B cell (primary cell): ENCODE results near the gene ACAA2.

Source experiments
- EZH2 ChIP-seq: IDR thresholded peaks from 2 replicates; pipeline ENCODE4 v1.6.1; 2012; ENCODE audit warnings: borderline replicate concordance, low read depth, mild to moderate bottlenecking, moderate library complexity, low read length; ENCODE audit not compliant: insufficient read depth, poor library complexity, severe bottlenecking
- TF ChIP-seq, protein P1 (sequence below): fragments of 200-600 bp; IDR thresholded peaks from one replicate; pipeline ENCODE4 v1.8.0; 2022; ENCODE audit warnings: antibody characterized with exemption, mild to moderate bottlenecking

DNA sequence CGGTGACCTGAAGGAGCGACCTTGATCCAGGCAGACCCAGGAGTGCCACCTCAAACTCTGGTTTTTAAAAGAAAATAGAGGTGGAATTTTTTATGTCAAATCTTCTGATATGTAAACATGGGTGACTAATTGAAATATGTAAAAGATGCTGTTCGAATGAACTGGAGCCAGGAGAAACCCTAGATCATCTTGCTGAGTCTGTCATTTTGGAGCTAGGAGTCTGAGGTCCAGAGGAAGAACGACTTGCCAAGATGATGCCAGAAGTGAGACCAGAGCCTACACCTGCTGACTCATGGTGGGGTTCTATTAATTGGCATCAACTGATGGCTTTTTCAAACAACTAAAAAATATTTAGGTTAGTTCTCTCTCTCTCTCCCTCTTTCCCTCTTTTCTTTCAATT is 74.1 kb downstream of the ACAA2 start:
- TF ChIP-seq, protein P1, sequence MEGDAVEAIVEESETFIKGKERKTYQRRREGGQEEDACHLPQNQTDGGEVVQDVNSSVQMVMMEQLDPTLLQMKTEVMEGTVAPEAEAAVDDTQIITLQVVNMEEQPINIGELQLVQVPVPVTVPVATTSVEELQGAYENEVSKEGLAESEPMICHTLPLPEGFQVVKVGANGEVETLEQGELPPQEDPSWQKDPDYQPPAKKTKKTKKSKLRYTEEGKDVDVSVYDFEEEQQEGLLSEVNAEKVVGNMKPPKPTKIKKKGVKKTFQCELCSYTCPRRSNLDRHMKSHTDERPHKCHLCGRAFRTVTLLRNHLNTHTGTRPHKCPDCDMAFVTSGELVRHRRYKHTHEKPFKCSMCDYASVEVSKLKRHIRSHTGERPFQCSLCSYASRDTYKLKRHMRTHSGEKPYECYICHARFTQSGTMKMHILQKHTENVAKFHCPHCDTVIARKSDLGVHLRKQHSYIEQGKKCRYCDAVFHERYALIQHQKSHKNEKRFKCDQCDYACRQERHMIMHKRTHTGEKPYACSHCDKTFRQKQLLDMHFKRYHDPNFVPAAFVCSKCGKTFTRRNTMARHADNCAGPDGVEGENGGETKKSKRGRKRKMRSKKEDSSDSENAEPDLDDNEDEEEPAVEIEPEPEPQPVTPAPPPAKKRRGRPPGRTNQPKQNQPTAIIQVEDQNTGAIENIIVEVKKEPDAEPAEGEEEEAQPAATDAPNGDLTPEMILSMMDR, result no peak
- no peak for TF ChIP-seq EZH2
